GM21526 (cell line): Measurements from ENCODE around the gene TOR1A.
"Not testable (repeated sequence)": the region's sequence is repeated elsewhere in the genome, so short reads cannot be mapped to it uniquely, and the experiment has no call there.

ENCODE experiments used
- ATAC-seq: cut with Tn5 transposase; IDR thresholded peaks from one replicate; pipeline ENCODE4 v1.9.1; 2021; ENCODE audit warnings: moderate library complexity; ENCODE audit not compliant: unreplicated experiment, low FRiP score

Gene TOR1A

GRCh38 chr9:129822898-129823541, 916 bp downstream of the TOR1A start:
- ATAC-seq, result no peak

- no peak for ATAC-seq
Measured at GRCh38 chr9:129816501-129817435, 7.2 kb downstream of the TOR1A start.

- no peak for ATAC-seq
Measured at GRCh38 chr9:129815278-129815677, 8.7 kb downstream of the TOR1A start.

- no peak for ATAC-seq
Measured at GRCh38 chr9:129814432-129815223, 9.3 kb downstream of the TOR1A start.

- ATAC-seq, result no peak
Measured at GRCh38 chr9:129813661-129814060, 10.3 kb downstream of the TOR1A start.

- ATAC-seq, result no peak
Measured at GRCh38 chr9:129812385-129812784, 11.6 kb downstream of the TOR1A start.

GRCh38 chr9:129811967-129812363, 12.0 kb downstream of the TOR1A start:
- ATAC-seq, result no peak

GRCh38 chr9:129810788-129811187, 13.1 kb downstream of the TOR1A start:
- ATAC-seq, result no peak

- ATAC-seq, result no peak
Measured at GRCh38 chr9:129810116-129810515, 13.8 kb downstream of the TOR1A start.

GRCh38 chr9:129809346-129809745, 14.6 kb downstream of the TOR1A start:
- ATAC-seq, result no peak

- ATAC-seq, result no peak
Measured at GRCh38 chr9:129806061-129806460, 17.9 kb downstream of the TOR1A start.

GRCh38 chr9:129803676-129804060, 20.3 kb downstream of the TOR1A start:
- ATAC-seq, result no peak

- peak; percentile 83 for ATAC-seq
Measured at GRCh38 chr9:129802833-129803675, 20.9 kb downstream of the TOR1A start, which contains the start of gene TOR1B. TSS of gene TOR1B (plus strand) at chr9:129803184. CDS start at chr9:129803213, 29 bp downstream.

GRCh38 chr9:129801504-129801903, 22.4 kb downstream of the TOR1A start:
- no peak for ATAC-seq

- ATAC-seq, result no peak
Measured at GRCh38 chr9:129798973-129799372, 25.0 kb downstream of the TOR1A start.

GRCh38 chr9:129796029-129796428, 27.9 kb downstream of the TOR1A start:
- not testable (repeated sequence) for ATAC-seq

- no peak for ATAC-seq
Measured at GRCh38 chr9:129794549-129794948, 29.4 kb downstream of the TOR1A start.

GRCh38 chr9:129786481-129786880, 37.5 kb downstream of the TOR1A start:
- no peak for ATAC-seq

GRCh38 chr9:129785866-129786265, 38.1 kb downstream of the TOR1A start:
- ATAC-seq, result no peak

GRCh38 chr9:129784970-129785369, 39.0 kb downstream of the TOR1A start:
- ATAC-seq, result not testable (repeated sequence)
